HEK293 (cell line): ENCODE results near the gene TTLL3.

Source experiments
- CTCF ChIA-PET: fragments of 350-600 bp; formaldehyde crosslinking; extraction: SDS; loops from one replicate; lab custom pipeline; 2021; ENCODE audit warnings: antibody characterized with exemption; lab: Yijun Ruan, JAX
- POLR2A ChIA-PET: fragments of 300-600 bp; formaldehyde crosslinking; extraction: SDS; loops from one replicate; lab custom pipeline; 2020; ENCODE audit warnings: antibody characterized with exemption, inconsistent platforms; lab: Yijun Ruan, JAX
- H3K27ac ChIP-seq: fragments of 200-500 bp; sonication (Bioruptor generic); 2 replicates; pipeline ENCODE4 v1.5.1; 2014; ENCODE audit warnings: low read depth, low read length, control low read depth, inconsistent platforms; ENCODE audit errors: extremely low read depth
- H3K36me3 ChIP-seq, 2 experiments: fragments of 200-500 bp in 1 of 2; sonication (Bioruptor generic) in 1 of 2; 1 replicate in 1 of 2; 2 replicates in 1 of 2; pipeline ENCODE4 v1.5.1; 2014 to 2017; ENCODE audit warnings: inconsistent platforms in 2 of 2, low read length in 2 of 2; ENCODE audit not compliant: control insufficient read depth in 2 of 2, insufficient read depth in 1 of 2
- H3K4me1 ChIP-seq: fragments of 200-500 bp; sonication (Bioruptor generic); 2 replicates; pipeline ENCODE4 v1.5.1; 2014; ENCODE audit warnings: mild to moderate bottlenecking, low read length, inconsistent platforms; ENCODE audit not compliant: control insufficient read depth, insufficient read depth
- H3K4me3 ChIP-seq: 2 replicates; pipeline ENCODE4 v1.5.1; 2011; ENCODE audit warnings: low read depth, mild to moderate bottlenecking, control low read depth, low read length, moderate library complexity
- H3K9me3 ChIP-seq: fragments of 200-500 bp; sonication (Bioruptor generic); 2 replicates; pipeline ENCODE4 v1.5.1; 2014; ENCODE audit warnings: low read depth, low read length, inconsistent platforms; ENCODE audit not compliant: control insufficient read depth, insufficient read depth
- ELK4 ChIP-seq: IDR thresholded peaks from 2 replicates; pipeline ENCODE4 v1.6.1; 2011; ENCODE audit warnings: mild to moderate bottlenecking, low read depth, low read length, borderline replicate concordance
- GFI1B ChIP-seq: fragments of 450-650 bp; formaldehyde crosslinking; IDR thresholded peaks from 2 replicates; pipeline ENCODE4 v1.5.1; 2016; ENCODE audit warnings: missing biosample characterization, missing genetic modification characterization
- GLIS2 ChIP-seq: fragments of 450-650 bp; formaldehyde crosslinking; IDR thresholded peaks from 2 replicates; pipeline ENCODE4 v1.5.1; 2016; ENCODE audit warnings: missing biosample characterization, missing genetic modification characterization
- PATZ1 ChIP-seq: fragments of 450-650 bp; formaldehyde crosslinking; IDR thresholded peaks from 2 replicates; pipeline ENCODE4 v1.5.1; 2016; ENCODE audit warnings: missing biosample characterization, missing genetic modification characterization
- SCRT1 ChIP-seq: fragments of 450-650 bp; formaldehyde crosslinking; IDR thresholded peaks from 2 replicates; pipeline ENCODE4 v1.5.1; 2016; ENCODE audit warnings: missing biosample characterization, missing genetic modification characterization, borderline replicate concordance
- SCRT2 ChIP-seq: fragments of 450-650 bp; formaldehyde crosslinking; IDR thresholded peaks from 2 replicates; pipeline ENCODE4 v1.5.1; 2016; ENCODE audit warnings: missing biosample characterization, missing genetic modification characterization
- ZBTB1 ChIP-seq: fragments of 450-650 bp; formaldehyde crosslinking; IDR thresholded peaks from 2 replicates; pipeline ENCODE4 v1.5.1; 2016; ENCODE audit warnings: missing biosample characterization, missing genetic modification characterization
- ZBTB7A ChIP-seq: fragments of 450-650 bp; formaldehyde crosslinking; IDR thresholded peaks from 2 replicates; pipeline ENCODE4 v1.5.1; 2016; ENCODE audit warnings: low read depth, missing biosample characterization, missing genetic modification characterization
- ZIC2 ChIP-seq: fragments of 450-650 bp; formaldehyde crosslinking; IDR thresholded peaks from 2 replicates; pipeline ENCODE4 v1.5.1; 2016; ENCODE audit warnings: missing biosample characterization, missing genetic modification characterization
- ZNF121 ChIP-seq: fragments of 450-650 bp; formaldehyde crosslinking; IDR thresholded peaks from 2 replicates; pipeline ENCODE4 v1.5.1; 2016; ENCODE audit warnings: missing biosample characterization, missing genetic modification characterization
- ZNF133 ChIP-seq: fragments of 450-650 bp; formaldehyde crosslinking; IDR thresholded peaks from 2 replicates; pipeline ENCODE4 v1.5.1; 2016; ENCODE audit warnings: missing biosample characterization, missing genetic modification characterization
- ZNF335 ChIP-seq: fragments of 450-650 bp; formaldehyde crosslinking; conservative IDR thresholded peaks from 2 replicates; pipeline ENCODE4 v1.5.1; 2016; ENCODE audit warnings: missing biosample characterization, missing genetic modification characterization
- ZNF518A ChIP-seq: fragments of 450-650 bp; formaldehyde crosslinking; conservative IDR thresholded peaks from 2 replicates; pipeline ENCODE4 v1.5.1; 2016; ENCODE audit warnings: low read depth, missing biosample characterization, missing genetic modification characterization
- ZNF600 ChIP-seq: fragments of 450-650 bp; formaldehyde crosslinking; IDR thresholded peaks from 2 replicates; pipeline ENCODE4 v1.5.1; 2016; ENCODE audit warnings: missing biosample characterization, missing genetic modification characterization
- ZNF645 ChIP-seq: fragments of 450-650 bp; formaldehyde crosslinking; IDR thresholded peaks from 2 replicates; pipeline ENCODE4; 2016; ENCODE audit warnings: missing biosample characterization, missing genetic modification characterization
- ZNF777 ChIP-seq: fragments of 450-650 bp; formaldehyde crosslinking; IDR thresholded peaks from 2 replicates; pipeline ENCODE4 v1.5.1; 2017; ENCODE audit warnings: missing biosample characterization, missing genetic modification characterization, borderline replicate concordance
- ZNF791 ChIP-seq: fragments of 450-650 bp; formaldehyde crosslinking; IDR thresholded peaks from 2 replicates; pipeline ENCODE4 v1.5.1; 2016; ENCODE audit warnings: missing biosample characterization, missing genetic modification characterization
- ZSCAN4 ChIP-seq: fragments of 450-650 bp; formaldehyde crosslinking; IDR thresholded peaks from 2 replicates; pipeline ENCODE4 v1.5.1; 2017; ENCODE audit warnings: missing biosample characterization, missing genetic modification characterization
- TF ChIP-seq, protein P1 (sequence below): fragments of 450-650 bp; formaldehyde crosslinking; IDR thresholded peaks from 2 replicates; pipeline ENCODE4 v1.5.1; 2017; ENCODE audit warnings: missing biosample characterization, missing genetic modification characterization
- TF ChIP-seq, protein P2 (sequence below): fragments of 450-650 bp; formaldehyde crosslinking; IDR thresholded peaks from 2 replicates; pipeline ENCODE4 v1.5.1; 2016; ENCODE audit warnings: missing biosample characterization, missing genetic modification characterization
- TF ChIP-seq, protein P3 (sequence below): fragments of 450-650 bp; formaldehyde crosslinking; IDR thresholded peaks from 2 replicates; pipeline ENCODE4 v1.5.1; 2017; ENCODE audit warnings: missing biosample characterization, missing genetic modification characterization

TTLL3 gene

DNA sequence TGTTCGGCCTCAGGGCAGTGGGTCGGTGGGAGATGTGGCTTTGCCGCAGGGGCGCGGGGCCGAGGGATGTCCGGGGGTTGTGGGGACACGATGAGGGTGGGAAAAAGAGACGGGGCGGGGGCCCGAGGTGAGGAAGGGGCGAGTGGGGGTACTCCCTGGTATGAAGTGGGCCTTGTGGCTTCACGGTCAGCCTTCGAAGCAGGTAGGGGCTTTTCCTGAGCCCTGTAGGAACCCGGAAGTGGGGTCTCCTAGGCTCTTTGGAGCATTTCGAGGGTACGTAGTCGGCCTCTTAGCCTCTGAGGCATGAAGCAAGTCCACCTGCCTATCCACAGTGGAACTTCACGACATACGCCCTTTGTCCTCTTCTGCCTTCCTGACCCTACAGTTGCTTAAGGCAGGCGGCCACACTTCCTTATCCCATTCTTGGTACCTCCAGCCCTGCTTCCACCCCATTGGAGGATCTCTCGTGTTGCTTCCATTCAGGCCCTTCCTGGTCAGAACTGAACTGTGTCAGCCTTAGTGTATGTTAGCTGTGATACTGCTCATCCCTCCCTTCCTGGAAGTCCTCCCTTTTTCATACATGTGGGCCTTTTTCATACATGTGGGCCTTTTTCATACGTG, 16.8 kb upstream of the TTLL3 start:
- Histone ChIP-seq H3K4me3 (peak overlapping the region; percentile 83), H3K4me1 (no peaks in the 10 kb centered on the region), H3K27ac (peak overlapping the region; percentile 97), H3K36me3 (peaks cover 18 to 58% of the 10 kb centered on the region in 2 experiments; a peak in 2 of 3 replicates), H3K9me3 (no peaks in the 10 kb centered on the region)
- ChIA-PET CTCF (interaction anchor here (0.6 to 1.3 kb wide), 3 partner anchors 34 to 187 kb away, joined by 3 to 5 read pairs (median 4); no protein-coding TSS in a partner anchor), POLR2A (interaction anchor here (0.7 to 2.0 kb wide), 18 partner anchors 8 to 471 kb away, joined by 3 to 18 read pairs (median 6); partner anchors contain the start of genes BRPF1, CAMK1, CRELD1 and OGG1)
- TF ChIP-seq ZNF791 (no peak), ZNF335 (peak; percentile 78), ZNF133 (no peak), SCRT2 (tag by site-specific recombination) (no peak), GFI1B (tag by site-specific recombination) (no peak), ZNF777 (tag by site-specific recombination) (peak; percentile 28; the same call in 1 of the 2 replicates), ZBTB1 (no peak), ZNF600 (no peak), ZSCAN4 (no peak), ELK4 (peak; percentile 4; the same call in 1 of the 2 replicates), ZIC2 (tag by site-specific recombination) (peak; percentile 63), ZNF518A (0 out of 2 replicates have a peak, but pooled peaks have one; percentile 8), PATZ1 (tag by site-specific recombination) (peak; percentile 52), ZNF121 (tag by site-specific recombination) (no peak), ZBTB7A (tag by site-specific recombination) (peak; percentile 85; the same call in 1 of the 2 replicates), SCRT1 (tag by site-specific recombination) (no peak), ZNF645 (tag by site-specific recombination) (no peak), GLIS2 (tag by site-specific recombination) (peak; percentile 11)
- TF ChIP-seq, protein P1, sequence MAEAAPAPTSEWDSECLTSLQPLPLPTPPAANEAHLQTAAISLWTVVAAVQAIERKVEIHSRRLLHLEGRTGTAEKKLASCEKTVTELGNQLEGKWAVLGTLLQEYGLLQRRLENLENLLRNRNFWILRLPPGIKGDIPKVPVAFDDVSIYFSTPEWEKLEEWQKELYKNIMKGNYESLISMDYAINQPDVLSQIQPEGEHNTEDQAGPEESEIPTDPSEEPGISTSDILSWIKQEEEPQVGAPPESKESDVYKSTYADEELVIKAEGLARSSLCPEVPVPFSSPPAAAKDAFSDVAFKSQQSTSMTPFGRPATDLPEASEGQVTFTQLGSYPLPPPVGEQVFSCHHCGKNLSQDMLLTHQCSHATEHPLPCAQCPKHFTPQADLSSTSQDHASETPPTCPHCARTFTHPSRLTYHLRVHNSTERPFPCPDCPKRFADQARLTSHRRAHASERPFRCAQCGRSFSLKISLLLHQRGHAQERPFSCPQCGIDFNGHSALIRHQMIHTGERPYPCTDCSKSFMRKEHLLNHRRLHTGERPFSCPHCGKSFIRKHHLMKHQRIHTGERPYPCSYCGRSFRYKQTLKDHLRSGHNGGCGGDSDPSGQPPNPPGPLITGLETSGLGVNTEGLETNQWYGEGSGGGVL (tag by site-specific recombination) = 0 out of 2 replicates have a peak, but pooled peaks have one; percentile 5
- TF ChIP-seq, protein P2, sequence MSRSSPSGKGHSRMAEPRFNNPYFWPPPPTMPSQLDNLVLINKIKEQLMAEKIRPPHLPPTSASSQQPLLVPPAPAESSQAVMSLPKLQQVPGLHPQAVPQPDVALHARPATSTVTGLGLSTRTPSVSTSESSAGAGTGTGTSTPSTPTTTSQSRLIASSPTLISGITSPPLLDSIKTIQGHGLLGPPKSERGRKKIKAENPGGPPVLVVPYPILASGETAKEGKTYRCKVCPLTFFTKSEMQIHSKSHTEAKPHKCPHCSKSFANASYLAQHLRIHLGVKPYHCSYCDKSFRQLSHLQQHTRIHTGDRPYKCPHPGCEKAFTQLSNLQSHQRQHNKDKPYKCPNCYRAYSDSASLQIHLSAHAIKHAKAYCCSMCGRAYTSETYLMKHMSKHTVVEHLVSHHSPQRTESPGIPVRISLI (tag by site-specific recombination) = no peak
- TF ChIP-seq, protein P3, sequence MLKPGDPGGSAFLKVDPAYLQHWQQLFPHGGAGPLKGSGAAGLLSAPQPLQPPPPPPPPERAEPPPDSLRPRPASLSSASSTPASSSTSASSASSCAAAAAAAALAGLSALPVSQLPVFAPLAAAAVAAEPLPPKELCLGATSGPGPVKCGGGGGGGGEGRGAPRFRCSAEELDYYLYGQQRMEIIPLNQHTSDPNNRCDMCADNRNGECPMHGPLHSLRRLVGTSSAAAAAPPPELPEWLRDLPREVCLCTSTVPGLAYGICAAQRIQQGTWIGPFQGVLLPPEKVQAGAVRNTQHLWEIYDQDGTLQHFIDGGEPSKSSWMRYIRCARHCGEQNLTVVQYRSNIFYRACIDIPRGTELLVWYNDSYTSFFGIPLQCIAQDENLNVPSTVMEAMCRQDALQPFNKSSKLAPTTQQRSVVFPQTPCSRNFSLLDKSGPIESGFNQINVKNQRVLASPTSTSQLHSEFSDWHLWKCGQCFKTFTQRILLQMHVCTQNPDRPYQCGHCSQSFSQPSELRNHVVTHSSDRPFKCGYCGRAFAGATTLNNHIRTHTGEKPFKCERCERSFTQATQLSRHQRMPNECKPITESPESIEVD (tag by site-specific recombination) = no peak
